WTC11 (cell line): ENCODE results near the gene TBC1D22A.

Source experiments
- NR3C1 ChIP-seq: sonication (generic); formaldehyde crosslinking; conservative IDR thresholded peaks from 2 replicates; pipeline ENCODE4 v1.8.1; 2023; ENCODE audit warnings: low read depth, mild to moderate bottlenecking, missing genetic modification reagents
- TP53 ChIP-seq: sonication (generic); formaldehyde crosslinking; IDR thresholded peaks from 2 replicates; pipeline ENCODE4 v1.8.1; 2023; ENCODE audit warnings: mild to moderate bottlenecking, missing genetic modification reagents
- TF ChIP-seq, protein P1 (sequence below): fragments of 250-450 bp; sonication (Bioruptor Pico); conservative IDR thresholded peaks from 2 replicates; pipeline ENCODE4 v1.9.0; 2021; ENCODE audit warnings: mild to moderate bottlenecking
- TF ChIP-seq, protein P2 (sequence below): fragments of 200-600 bp; IDR thresholded peaks from 2 replicates; pipeline ENCODE4 v1.8.0; 2022; ENCODE audit warnings: antibody characterized with exemption

DNA sequence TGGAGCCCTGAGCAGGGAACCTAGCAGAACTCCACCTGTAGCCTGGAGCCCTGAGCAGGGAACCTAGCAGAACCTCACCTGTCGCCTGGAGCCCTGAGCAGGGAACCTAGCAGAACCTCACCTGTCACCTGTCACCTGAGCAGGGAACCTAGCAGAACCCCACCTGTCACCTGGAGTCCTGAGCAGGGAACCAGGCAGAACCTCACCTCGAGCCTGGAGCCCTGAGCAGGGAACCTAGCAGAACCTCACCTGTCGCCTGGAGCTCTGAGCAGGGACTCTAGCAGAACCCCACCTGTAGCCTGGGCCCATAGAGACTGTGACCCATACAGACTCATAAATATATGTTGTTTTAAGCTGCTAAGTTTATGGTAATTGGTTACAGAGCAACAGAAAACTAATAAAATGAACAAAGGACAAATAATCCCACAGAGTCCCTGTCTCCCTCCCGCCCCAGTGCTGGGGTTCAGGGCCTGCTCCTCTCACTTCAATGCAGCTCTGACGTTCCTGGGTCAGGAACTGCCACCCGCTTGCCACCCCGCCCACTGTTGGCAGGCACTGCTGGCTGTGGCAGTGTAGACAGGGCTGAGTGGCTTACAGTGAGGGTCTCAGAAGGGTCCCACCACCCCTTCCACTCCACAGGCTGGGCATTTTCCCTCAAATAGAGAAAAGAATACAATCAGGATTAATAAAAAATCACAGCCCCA lies 259.1 kb downstream of the TBC1D22A start:
- TF ChIP-seq, protein P1, sequence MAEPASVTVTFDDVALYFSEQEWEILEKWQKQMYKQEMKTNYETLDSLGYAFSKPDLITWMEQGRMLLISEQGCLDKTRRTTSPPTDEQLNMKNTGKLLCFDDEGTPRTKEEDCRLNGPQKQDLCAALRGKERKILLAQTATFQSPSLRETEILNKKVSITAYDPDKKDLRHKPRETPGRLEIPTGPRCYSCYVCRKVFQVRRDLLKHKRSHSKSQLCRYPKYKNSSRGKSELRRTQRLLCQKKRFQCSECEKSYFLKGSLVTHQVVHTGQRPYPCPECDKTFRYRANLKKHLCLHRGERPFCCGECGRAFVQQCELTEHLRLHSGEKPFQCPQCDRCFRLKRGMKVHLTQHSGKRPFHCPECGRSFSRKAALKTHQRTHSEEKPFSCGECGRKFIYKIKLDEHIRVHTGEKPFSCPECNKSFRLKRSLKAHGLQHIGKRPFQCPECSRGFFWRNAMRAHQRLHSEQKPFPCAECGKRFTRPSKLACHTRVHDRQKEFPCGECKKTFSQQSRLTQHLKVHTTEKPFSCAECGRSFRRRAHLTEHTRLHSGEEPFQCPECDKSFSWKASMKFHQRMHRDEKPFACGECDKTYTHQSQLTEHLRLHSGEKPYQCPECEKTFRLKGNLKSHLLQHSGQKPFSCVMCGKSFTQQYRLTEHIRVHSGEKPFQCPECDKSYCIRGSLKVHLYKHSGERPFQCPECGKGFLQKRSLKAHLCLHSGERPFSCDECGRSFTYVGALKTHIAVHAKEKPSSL: no peak
- TF ChIP-seq, protein P2, sequence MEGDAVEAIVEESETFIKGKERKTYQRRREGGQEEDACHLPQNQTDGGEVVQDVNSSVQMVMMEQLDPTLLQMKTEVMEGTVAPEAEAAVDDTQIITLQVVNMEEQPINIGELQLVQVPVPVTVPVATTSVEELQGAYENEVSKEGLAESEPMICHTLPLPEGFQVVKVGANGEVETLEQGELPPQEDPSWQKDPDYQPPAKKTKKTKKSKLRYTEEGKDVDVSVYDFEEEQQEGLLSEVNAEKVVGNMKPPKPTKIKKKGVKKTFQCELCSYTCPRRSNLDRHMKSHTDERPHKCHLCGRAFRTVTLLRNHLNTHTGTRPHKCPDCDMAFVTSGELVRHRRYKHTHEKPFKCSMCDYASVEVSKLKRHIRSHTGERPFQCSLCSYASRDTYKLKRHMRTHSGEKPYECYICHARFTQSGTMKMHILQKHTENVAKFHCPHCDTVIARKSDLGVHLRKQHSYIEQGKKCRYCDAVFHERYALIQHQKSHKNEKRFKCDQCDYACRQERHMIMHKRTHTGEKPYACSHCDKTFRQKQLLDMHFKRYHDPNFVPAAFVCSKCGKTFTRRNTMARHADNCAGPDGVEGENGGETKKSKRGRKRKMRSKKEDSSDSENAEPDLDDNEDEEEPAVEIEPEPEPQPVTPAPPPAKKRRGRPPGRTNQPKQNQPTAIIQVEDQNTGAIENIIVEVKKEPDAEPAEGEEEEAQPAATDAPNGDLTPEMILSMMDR: no peak
- TF ChIP-seq NR3C1 (CRISPR knock-in tag) (no peak), TP53 (no peak)
